Lung (tissue), 12 donors: ENCODE data around the gene JPT2. TPM values are rescaled to one million over a fixed set of nuclear protein-coding genes. Genes with fewer than 3 reads are reported as not detected.

Source experiments
- ATAC-seq: fragments of 200-7000 bp; cut with Tn5 transposase; one replicate; pipeline ENCODE4 v1.9.1; 2020; ENCODE audit warnings: moderate number of reproducible peaks; ENCODE audit not compliant: insufficient read depth, low FRiP score
- DNase-seq, 3 donors: peaks; one replicate each; pipeline ENCODE4 v3.0.0-alpha.2; 2013 to 2017
- H3K27ac ChIP-seq, 2 donors: one replicate each; pipeline ENCODE4 v1.5.1; 2013; ENCODE audit warnings: mild to moderate bottlenecking in 2 of 2, moderate library complexity in 2 of 2, control low read depth in 1 of 2, inconsistent platforms in 1 of 2, low read depth in 1 of 2, low read length in 1 of 2
- H3K27me3 ChIP-seq, 3 donors: one replicate each; pipeline ENCODE4 v1.5.1; 2013; ENCODE audit warnings: low read length in 2 of 3; ENCODE audit not compliant: control insufficient read depth in 3 of 3, insufficient read depth in 3 of 3
- H3K36me3 ChIP-seq, 4 donors: one replicate each; pipeline ENCODE4 v1.5.1; 2013; ENCODE audit warnings: low read length in 4 of 4, mild to moderate bottlenecking in 1 of 4, moderate library complexity in 1 of 4; ENCODE audit not compliant: control insufficient read depth in 4 of 4, insufficient read depth in 4 of 4
- H3K4me1 ChIP-seq, 5 donors: one replicate each; pipeline ENCODE4 v1.5.1; 2013; ENCODE audit warnings: low read length in 5 of 5, mild to moderate bottlenecking in 2 of 5, moderate library complexity in 1 of 5; ENCODE audit not compliant: control insufficient read depth in 5 of 5, insufficient read depth in 5 of 5
- H3K4me3 ChIP-seq: one replicate; pipeline ENCODE4 v1.5.1; 2013; ENCODE audit warnings: mild to moderate bottlenecking, control low read depth, moderate library complexity
- H3K9ac ChIP-seq, 2 donors: one replicate each; pipeline ENCODE4 v1.5.1; 2013; ENCODE audit warnings: low read length in 2 of 2, control low read depth in 1 of 2; ENCODE audit not compliant: insufficient read depth in 1 of 2
- H3K9me3 ChIP-seq, 4 donors: one replicate each; pipeline ENCODE4 v1.5.1; 2013; ENCODE audit warnings: low read length in 3 of 4, mild to moderate bottlenecking in 1 of 4, moderate library complexity in 1 of 4; ENCODE audit not compliant: control insufficient read depth in 4 of 4, insufficient read depth in 3 of 4
- CTCF ChIP-seq: IDR thresholded peaks from 2 replicates; pipeline ENCODE4 v1.5.1; 2012; ENCODE audit warnings: mild to moderate bottlenecking; ENCODE audit errors: control extremely low read depth, extremely low read depth
- WGBS, 2 donors: extraction: QIAGEN DNeasy Blood & Tissue Kit; methylation state at CpG; one replicate each; pipeline ENCODE4 v1.1.7; 2013; 5-methylcytosine and 5-hydroxymethylcytosine counted together
- polyA plus RNA-seq, 2 donors: library from polyadenylated mRNA; stranded (reverse); fragments of 200-250 nt; gene quantifications; one replicate each; pipeline ENCODE4 v1.2.1, GENCODE V29; 2013
- total RNA-seq, 2 donors: library from RNA; depleted of rRNA in 1 of 2; stranded (reverse); fragments of >200 nt in 1 of 2; gene quantifications; one replicate each; pipeline ENCODE4 v1.2.1, GENCODE V29; 2014 to 2021
- donor health status: control.
- donor health status: control.
- donor health status: Bipolar disorder and iron deficiency.
- donor health status: healthy.
- donor health status: DM: yes; HTN: yes; CAD: no.

The JPT2 gene
- total and polyA plus RNA-seq, 4 donors, result 28.7 to 71.9 (median 51.6) TPM

GRCh38 chr16:1659031-1659430 lies 19.0 kb upstream of the JPT2 start:
- ATAC-seq (no peak), DNase-seq (no peak)
- Histone ChIP-seq H3K27ac (no peak overlapping the region), H3K9me3 (no peaks in the 10 kb centered on the region), H3K9ac (no peak overlapping the region), H3K4me1 (no peaks in the 10 kb centered on the region), H3K4me3 (no peak overlapping the region), H3K27me3 (no peaks in the 10 kb centered on the region), H3K36me3 (peaks cover 17 to 67% (median 24%) of the 10 kb centered on the region in 4 donors)
- no peak for TF ChIP-seq CTCF
- WGBS, 2 donors, result 83 to 88% methylated on average over 5 of the region's 5 CpGs

- TF ChIP-seq CTCF, result no peak
- H3K27me3 ChIP-seq, result no peaks in the 10 kb centered on the region
- no peaks in the 10 kb centered on the region for H3K4me1 ChIP-seq
- H3K4me3 ChIP-seq, result no peak overlapping the region
- WGBS, 2 donors, result 88 to 89% methylated on average over 2 of the region's 2 CpGs
- no peak overlapping the region for H3K27ac ChIP-seq
- H3K9me3 ChIP-seq, result no peaks in the 10 kb centered on the region
- no peak for ATAC-seq
- H3K36me3 ChIP-seq, result peaks cover 17 to 63% (median 34%) of the 10 kb centered on the region in 4 donors
- DNase-seq, result no peak
- no peak overlapping the region for H3K9ac ChIP-seq
Observed at GRCh38 chr16:1661826-1662225, 16.3 kb upstream of the JPT2 start.

GRCh38 chr16:1662543-1662942 lies 15.5 kb upstream of the JPT2 start:
- peaks cover 17 to 62% (median 32%) of the 10 kb centered on the region in 4 donors for H3K36me3 ChIP-seq

More at GRCh38 chr16:1662543-1662942, 15.5 kb upstream of the JPT2 start:
- ATAC-seq (no peak), DNase-seq (no peak)
- H3K27ac ChIP-seq, result no peak overlapping the region
- no peak overlapping the region for H3K4me3 ChIP-seq
- no peaks in the 10 kb centered on the region for H3K4me1 ChIP-seq
- H3K27me3 ChIP-seq, result no peaks in the 10 kb centered on the region
- H3K9me3 ChIP-seq, result no peaks in the 10 kb centered on the region
- TF ChIP-seq CTCF, result no peak
- no peak overlapping the region for H3K9ac ChIP-seq
- WGBS, 2 donors, result 95 to 97% methylated on average over 20 of the region's 20 CpGs
